A673 (cell line): ENCODE measurements around the gene ZNF124. TPM values are rescaled to one million over a fixed set of nuclear protein-coding genes. Genes with fewer than 3 reads are reported as not detected.
A peak's percentile ranks its signal among the peaks of the same experiment; 100 is the strongest.
"Not testable (repeated sequence)": the region's sequence is repeated elsewhere in the genome, so short reads cannot be mapped to it uniquely, and the experiment has no call there.

ENCODE experiments used
- Bru-seq: library from RNA; stranded (reverse); fragments of 400-500 nt; gene quantifications from one replicate; lab custom pipeline; 2021; lab: Mats Ljungman, UMichigan
- BruChase-seq, 2 experiments: library from RNA; stranded (reverse); fragments of 400-500 nt; gene quantifications; one replicate each; lab custom pipeline; 2021; lab: Mats Ljungman, UMichigan
- BruUV-seq: library from RNA; stranded (reverse); fragments of 400-500 nt; replicated peaks from 2 replicates; lab custom pipeline; 2021; lab: Mats Ljungman, UMichigan
- CTCF ChIA-PET: fragments of 300-600 bp; sonication (Branson Sonifier 250); formaldehyde crosslinking; loops from one replicate; lab custom pipeline; 2022; ENCODE audit warnings: antibody characterized with exemption; lab: Charles Lee
- POLR2A ChIA-PET: fragments of 300-600 bp; sonication (Branson Sonifier 250); formaldehyde crosslinking; loops from one replicate; lab custom pipeline; 2022; ENCODE audit warnings: antibody characterized with exemption; ENCODE audit not compliant: low non-redundant PET; lab: Charles Lee
- DNase-seq: peaks from one replicate; pipeline ENCODE4 v3.0.0-alpha.2; 2015; ENCODE audit warnings: low spot score
- H3K27ac ChIP-seq: fragments of 200-600 bp; sonication (generic); 2 replicates; pipeline ENCODE4 v1.5.1; 2016; ENCODE audit warnings: mixed run types, low read depth, mild to moderate bottlenecking, mixed read lengths, antibody characterized with exemption, low read length; ENCODE audit not compliant: poor library complexity, severe bottlenecking
- H3K27me3 ChIP-seq: fragments of 200-600 bp; sonication (generic); replicated peaks from 2 replicates; pipeline ENCODE4 v1.6.1; 2017; ENCODE audit warnings: mixed run types, low read depth, mild to moderate bottlenecking, mixed read lengths, antibody characterized with exemption, low read length; ENCODE audit not compliant: insufficient read depth, poor library complexity
- H3K36me3 ChIP-seq: fragments of 200-600 bp; sonication (generic); 2 replicates; pipeline ENCODE4 v1.6.1; 2016; ENCODE audit warnings: mixed run types, mild to moderate bottlenecking, mixed read lengths, antibody characterized with exemption, low read length; ENCODE audit not compliant: insufficient read depth, poor library complexity, severe bottlenecking
- H3K4me1 ChIP-seq: fragments of 200-600 bp; sonication (generic); 2 replicates; pipeline ENCODE4 v1.6.1; 2017; ENCODE audit warnings: mixed run types, mild to moderate bottlenecking, mixed read lengths, antibody characterized with exemption, low read length; ENCODE audit not compliant: insufficient read depth, poor library complexity, severe bottlenecking
- H3K4me3 ChIP-seq: fragments of 200-600 bp; sonication (generic); 2 replicates; pipeline ENCODE4 v1.5.1; 2016; ENCODE audit warnings: low read depth, mixed run types, mild to moderate bottlenecking, mixed read lengths, low read length; ENCODE audit not compliant: poor library complexity, severe bottlenecking
- H3K9me3 ChIP-seq: fragments of 200-600 bp; sonication (generic); 2 replicates; pipeline ENCODE4 v1.6.1; 2016; ENCODE audit warnings: mixed run types, low read depth, mild to moderate bottlenecking, mixed read lengths, antibody characterized with exemption, low read length; ENCODE audit not compliant: poor library complexity, severe bottlenecking
- CTCF ChIP-seq: fragments of 300-800, 200-600 bp; sonication (generic); conservative IDR thresholded peaks from 2 replicates; pipeline ENCODE4 v1.5.1; 2017; ENCODE audit warnings: low read depth, mild to moderate bottlenecking, antibody characterized with exemption, low read length, moderate library complexity, mixed read lengths
- EZH2 ChIP-seq: fragments of 200-600 bp; sonication (generic); IDR thresholded peaks from 2 replicates; pipeline ENCODE4 v1.6.1; 2017; ENCODE audit warnings: borderline replicate concordance, low read depth, mild to moderate bottlenecking, mixed read lengths, antibody characterized with exemption, low read length; ENCODE audit not compliant: poor library complexity, severe bottlenecking
- intact Hi-C: fragments of 100-400 bp; cut with micrococcal nuclease; formaldehyde crosslinking; loops from one replicate; pipeline ENCODE4 v1.10.0; 2022; ENCODE audit not compliant: unreplicated experiment
- long read RNA-seq: library from polyadenylated mRNA; stranded (forward); transcript quantifications from one replicate; pipeline ENCODE4 v2.0.0, GENCODE V29; 2022
- total RNA-seq: library from RNA; stranded (reverse); gene quantifications from 2 replicates; pipeline ENCODE4 v1.2.3, GENCODE V29; 2021

ZNF124 gene
- total RNA-seq, result 34.7 TPM in 2 replicates
- percentile 93 among the genes with signal in this experiment for Bru-seq, nascent RNA
- BruChase-seq, experiment 1, labeled RNA remaining after a 2-hour chase, result percentile 94 among the genes with signal in this experiment
- BruChase-seq, experiment 2, labeled RNA remaining after a 6-hour chase, result percentile 95 among the genes with signal in this experiment
- long read RNA-seq, transcript ZNF124-201 (4 exons, 1,674 nt), result major isoform, 6 of 20 reads
- long read RNA-seq, transcript ZNF124-206 (4 exons, 1,292 nt), result minor isoform, 5 of 20 reads
- long read RNA-seq, partial matches to known transcripts, result 0 of 20 reads
- long read RNA-seq, other reads (novel, unspliced or antisense), result 9 of 20 reads

- BruUV-seq, H3K36me3 ChIP-seq, CTCF ChIA-PET, H3K4me3 ChIP-seq, H3K27me3 ChIP-seq, H3K27ac ChIP-seq, DNase-seq, intact Hi-C loops, H3K4me1 ChIP-seq, POLR2A ChIA-PET: not testable (repeated sequence)
- H3K9me3 ChIP-seq, result peaks cover 10% of the 10 kb centered on the region
Observed at GRCh38 chr1:247171875-247172563, at the start of gene ZNF124. Gene ZNF124, minus strand, starts transcription at chr1:247172020. Its CDS starts 143 bp downstream, at chr1:247171877.

GRCh38 chr1:247220280-247220679 lies 48.5 kb upstream of the ZNF124 start:
- CTCF ChIA-PET, H3K4me3 ChIP-seq, DNase-seq, POLR2A ChIA-PET, H3K27ac ChIP-seq, BruUV-seq, H3K9me3 ChIP-seq, intact Hi-C loops, H3K36me3 ChIP-seq, H3K4me1 ChIP-seq: not testable (repeated sequence)
- peaks cover 44% of the 10 kb centered on the region for H3K27me3 ChIP-seq

GRCh38 chr1:247218121-247218651 lies 46.4 kb upstream of the ZNF124 start:
- POLR2A ChIA-PET, result no interaction called here
- TF ChIP-seq EZH2, result no peak
- intact Hi-C loops, result no loop called here
- Histone ChIP-seq H3K27me3 (peaks cover 45% of the 10 kb centered on the region), H3K27ac (no peak overlapping the region), H3K36me3 (no peaks in the 10 kb centered on the region), H3K4me3 (no peak overlapping the region), H3K4me1 (no peaks in the 10 kb centered on the region), H3K9me3 (no peaks in the 10 kb centered on the region)
- BruUV-seq, result no TSS peak
- DNase-seq, result no peak
- CTCF ChIA-PET, result no interaction called here

- Histone ChIP-seq H3K9me3 (no peaks in the 10 kb centered on the region), H3K36me3 (no peaks in the 10 kb centered on the region), H3K4me1 (no peaks in the 10 kb centered on the region), H3K27me3 (peaks cover 36% of the 10 kb centered on the region), H3K4me3 (no peak overlapping the region), H3K27ac (no peak overlapping the region)
- POLR2A ChIA-PET, result no interaction called here
- TF ChIP-seq CTCF, result no peak
- no peak for TF ChIP-seq EZH2
- DNase-seq, result no peak
- no TSS peak for BruUV-seq
- intact Hi-C loops, result no loop called here
- CTCF ChIA-PET, result no interaction called here
Observed at GRCh38 chr1:247216261-247216660, 44.4 kb upstream of the ZNF124 start.
